ENCODE measurements around the gene IPO13.

DNA sequence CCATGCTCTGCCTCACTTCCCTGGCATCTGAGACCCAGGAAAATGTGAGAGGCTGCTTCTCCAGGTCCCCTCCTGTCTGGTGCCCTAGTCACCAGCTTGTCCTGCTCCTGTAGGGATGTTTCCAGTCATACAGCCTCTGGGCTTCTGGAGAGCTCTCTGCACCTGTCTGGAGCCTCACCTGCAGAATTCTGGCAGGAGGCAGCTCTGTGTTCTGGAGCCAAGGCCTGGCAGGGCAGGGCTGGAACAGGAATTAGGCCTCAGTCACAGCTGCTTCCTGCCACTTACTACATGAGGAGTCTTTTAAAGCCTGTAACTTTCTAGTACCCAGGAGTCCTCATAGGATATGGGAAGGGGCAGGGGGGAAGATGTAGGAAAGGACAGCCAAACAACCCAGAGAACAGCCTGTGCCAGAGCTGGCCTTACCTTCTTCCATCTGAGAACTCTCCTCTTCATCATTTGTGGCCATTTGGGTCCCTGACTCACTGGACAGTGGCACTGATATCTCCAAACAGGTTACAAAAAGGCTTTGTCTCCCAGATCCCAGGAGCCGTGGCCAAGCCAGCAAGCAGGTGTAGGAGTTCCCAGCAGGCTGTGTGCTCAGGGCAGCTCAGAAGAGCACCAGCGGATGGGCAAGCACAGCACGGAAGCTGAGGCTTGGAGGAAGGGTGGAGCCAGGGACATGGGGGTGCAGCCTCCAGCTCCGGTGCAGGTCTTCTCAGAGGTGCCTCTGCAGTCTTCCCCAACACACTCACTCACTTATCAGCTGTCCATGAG is 44.5 kb upstream of the IPO13 start:
- TF ChIP-seq, protein P1, sequence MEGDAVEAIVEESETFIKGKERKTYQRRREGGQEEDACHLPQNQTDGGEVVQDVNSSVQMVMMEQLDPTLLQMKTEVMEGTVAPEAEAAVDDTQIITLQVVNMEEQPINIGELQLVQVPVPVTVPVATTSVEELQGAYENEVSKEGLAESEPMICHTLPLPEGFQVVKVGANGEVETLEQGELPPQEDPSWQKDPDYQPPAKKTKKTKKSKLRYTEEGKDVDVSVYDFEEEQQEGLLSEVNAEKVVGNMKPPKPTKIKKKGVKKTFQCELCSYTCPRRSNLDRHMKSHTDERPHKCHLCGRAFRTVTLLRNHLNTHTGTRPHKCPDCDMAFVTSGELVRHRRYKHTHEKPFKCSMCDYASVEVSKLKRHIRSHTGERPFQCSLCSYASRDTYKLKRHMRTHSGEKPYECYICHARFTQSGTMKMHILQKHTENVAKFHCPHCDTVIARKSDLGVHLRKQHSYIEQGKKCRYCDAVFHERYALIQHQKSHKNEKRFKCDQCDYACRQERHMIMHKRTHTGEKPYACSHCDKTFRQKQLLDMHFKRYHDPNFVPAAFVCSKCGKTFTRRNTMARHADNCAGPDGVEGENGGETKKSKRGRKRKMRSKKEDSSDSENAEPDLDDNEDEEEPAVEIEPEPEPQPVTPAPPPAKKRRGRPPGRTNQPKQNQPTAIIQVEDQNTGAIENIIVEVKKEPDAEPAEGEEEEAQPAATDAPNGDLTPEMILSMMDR (IDR thresholded peaks at IDR 0.05; ENCODE audit: low read length) = no peak
- no peak for TF ChIP-seq EZH2phosphoT487 (IDR thresholded peaks at IDR 0.05; ENCODE audit: low read length)

All from MM.1S (cell line).